ENCODE results near the gene ZNF341. TPM values are rescaled to one million over a fixed set of nuclear protein-coding genes. Genes with fewer than 3 reads are reported as not detected.

Gene ZNF341
- total RNA-seq, 1 donor: 1.1 TPM

GRCh38 chr20:33811776-33812151, 80.0 kb downstream of the ZNF341 start:
- DNase-seq (ENCODE audit: insufficient read length, low spot score, missing footprints): peak; percentile 23
- Histone ChIP-seq H2AFZ (ENCODE audit: low read length) (peak overlapping the region; percentile 76), H4K20me1 (ENCODE audit: insufficient read depth, low read length) (peaks cover 45% of the 10 kb centered on the region)

GRCh38 chr20:33812152-33812849, 80.5 kb downstream of the ZNF341 start:
- peak; percentile 93 for DNase-seq (ENCODE audit: insufficient read length, low spot score, missing footprints)
- Histone ChIP-seq H3K4me1 (ENCODE audit: insufficient read depth, low read length) (peaks cover 17% of the 10 kb centered on the region), H3K27me3 (ENCODE audit: insufficient read depth, low read length) (no peaks in the 10 kb centered on the region), H3K9me3 (ENCODE audit: low read depth, low read length) (no peaks in the 10 kb centered on the region), H3K36me3 (ENCODE audit: insufficient read depth, low read length) (peaks cover 4% of the 10 kb centered on the region), H2AFZ (ENCODE audit: low read length) (peak overlapping the region; percentile 38), H3K4me3 (ENCODE audit: insufficient read depth, low read length) (peak overlapping the region; percentile 90), H3K79me2 (ENCODE audit: insufficient read depth, low read length) (peaks cover 60% of the 10 kb centered on the region), H3K4me2 (ENCODE audit: insufficient read depth, low read length) (peak overlapping the region; percentile 92), H3K27ac (ENCODE audit: low read depth, low read length) (peak overlapping the region; percentile 96), H4K20me1 (ENCODE audit: insufficient read depth, low read length) (peaks cover 50% of the 10 kb centered on the region)
- TF ChIP-seq CTCF (IDR thresholded peaks at IDR 0.05; ENCODE audit: extremely low read depth, low read depth, low read length): no peak

More at GRCh38 chr20:33811776-33812151, 80.0 kb downstream of the ZNF341 start:
- no peak for TF ChIP-seq CTCF (IDR thresholded peaks at IDR 0.05; ENCODE audit: extremely low read depth, low read depth, low read length)
- H3K27ac ChIP-seq (ENCODE audit: low read depth, low read length): peak overlapping the region; percentile 96
- H3K9me3 ChIP-seq (ENCODE audit: low read depth, low read length): no peaks in the 10 kb centered on the region
- H3K36me3 ChIP-seq (ENCODE audit: insufficient read depth, low read length): peaks cover 4% of the 10 kb centered on the region
- no peaks in the 10 kb centered on the region for H3K27me3 ChIP-seq (ENCODE audit: insufficient read depth, low read length)
- peaks cover 55% of the 10 kb centered on the region for H3K79me2 ChIP-seq (ENCODE audit: insufficient read depth, low read length)
- H3K4me2 ChIP-seq (ENCODE audit: insufficient read depth, low read length): peak overlapping the region; percentile 92
- H3K4me1 ChIP-seq (ENCODE audit: insufficient read depth, low read length): peaks cover 17% of the 10 kb centered on the region
- peak overlapping the region; percentile 90 for H3K4me3 ChIP-seq (ENCODE audit: insufficient read depth, low read length)

- Histone ChIP-seq H4K20me1 (ENCODE audit: insufficient read depth, low read length) (peaks cover 57% of the 10 kb centered on the region), H3K9me3 (ENCODE audit: low read depth, low read length) (no peaks in the 10 kb centered on the region), H2AFZ (ENCODE audit: low read length) (no peak overlapping the region), H3K36me3 (ENCODE audit: insufficient read depth, low read length) (peaks cover 4% of the 10 kb centered on the region), H3K27ac (ENCODE audit: low read depth, low read length) (peak overlapping the region; percentile 96), H3K27me3 (ENCODE audit: insufficient read depth, low read length) (no peaks in the 10 kb centered on the region), H3K4me3 (ENCODE audit: insufficient read depth, low read length) (peak overlapping the region; percentile 90), H3K4me1 (ENCODE audit: insufficient read depth, low read length) (peaks cover 17% of the 10 kb centered on the region), H3K79me2 (ENCODE audit: insufficient read depth, low read length) (peaks cover 67% of the 10 kb centered on the region), H3K4me2 (ENCODE audit: insufficient read depth, low read length) (peak overlapping the region; percentile 92)
- no peak for TF ChIP-seq CTCF (IDR thresholded peaks at IDR 0.05; ENCODE audit: extremely low read depth, low read depth, low read length)
- DNase-seq (ENCODE audit: insufficient read length, low spot score, missing footprints): no peak
These were observed 81.2 kb downstream of the ZNF341 start for GRCh38 chr20:33812908-33813462.

- H3K27ac ChIP-seq (ENCODE audit: low read depth, low read length): no peak overlapping the region
- peaks cover 17% of the 10 kb centered on the region for H3K4me1 ChIP-seq (ENCODE audit: insufficient read depth, low read length)
- H3K4me2 ChIP-seq (ENCODE audit: insufficient read depth, low read length): no peak overlapping the region
- DNase-seq (ENCODE audit: insufficient read length, low spot score, missing footprints): peak; percentile 53
- H3K4me3 ChIP-seq (ENCODE audit: insufficient read depth, low read length): no peak overlapping the region
- H4K20me1 ChIP-seq (ENCODE audit: insufficient read depth, low read length): peaks cover 66% of the 10 kb centered on the region
- H3K9me3 ChIP-seq (ENCODE audit: low read depth, low read length): no peaks in the 10 kb centered on the region
- H3K27me3 ChIP-seq (ENCODE audit: insufficient read depth, low read length): no peaks in the 10 kb centered on the region
- no peak for TF ChIP-seq CTCF (IDR thresholded peaks at IDR 0.05; ENCODE audit: extremely low read depth, low read depth, low read length)
- H2AFZ ChIP-seq (ENCODE audit: low read length): no peak overlapping the region
- peaks cover 4% of the 10 kb centered on the region for H3K36me3 ChIP-seq (ENCODE audit: insufficient read depth, low read length)
- H3K79me2 ChIP-seq (ENCODE audit: insufficient read depth, low read length): peaks cover 79% of the 10 kb centered on the region
These were observed 82.5 kb downstream of the ZNF341 start for GRCh38 chr20:33814238-33814712.
